ENCODE data around the gene EHD2.
"Not testable (repeated sequence)": the region's sequence is repeated elsewhere in the genome, so short reads cannot be mapped to it uniquely, and the experiment has no call there.

EHD2 gene

GRCh38 chr19:47711652-47712242 is 1.5 kb upstream of the EHD2 start:
- H3K4me3 ChIP-seq (ENCODE audit: control insufficient read depth, low read depth, low read length) = no peak overlapping the region
- DNase-seq (ENCODE audit: low read depth) = no peak
- TF ChIP-seq, protein P1, sequence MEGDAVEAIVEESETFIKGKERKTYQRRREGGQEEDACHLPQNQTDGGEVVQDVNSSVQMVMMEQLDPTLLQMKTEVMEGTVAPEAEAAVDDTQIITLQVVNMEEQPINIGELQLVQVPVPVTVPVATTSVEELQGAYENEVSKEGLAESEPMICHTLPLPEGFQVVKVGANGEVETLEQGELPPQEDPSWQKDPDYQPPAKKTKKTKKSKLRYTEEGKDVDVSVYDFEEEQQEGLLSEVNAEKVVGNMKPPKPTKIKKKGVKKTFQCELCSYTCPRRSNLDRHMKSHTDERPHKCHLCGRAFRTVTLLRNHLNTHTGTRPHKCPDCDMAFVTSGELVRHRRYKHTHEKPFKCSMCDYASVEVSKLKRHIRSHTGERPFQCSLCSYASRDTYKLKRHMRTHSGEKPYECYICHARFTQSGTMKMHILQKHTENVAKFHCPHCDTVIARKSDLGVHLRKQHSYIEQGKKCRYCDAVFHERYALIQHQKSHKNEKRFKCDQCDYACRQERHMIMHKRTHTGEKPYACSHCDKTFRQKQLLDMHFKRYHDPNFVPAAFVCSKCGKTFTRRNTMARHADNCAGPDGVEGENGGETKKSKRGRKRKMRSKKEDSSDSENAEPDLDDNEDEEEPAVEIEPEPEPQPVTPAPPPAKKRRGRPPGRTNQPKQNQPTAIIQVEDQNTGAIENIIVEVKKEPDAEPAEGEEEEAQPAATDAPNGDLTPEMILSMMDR (conservative IDR thresholded peaks at IDR 0.05; ENCODE audit: control insufficient read depth, insufficient read depth, low read depth, low read length) = no peak

DNA sequence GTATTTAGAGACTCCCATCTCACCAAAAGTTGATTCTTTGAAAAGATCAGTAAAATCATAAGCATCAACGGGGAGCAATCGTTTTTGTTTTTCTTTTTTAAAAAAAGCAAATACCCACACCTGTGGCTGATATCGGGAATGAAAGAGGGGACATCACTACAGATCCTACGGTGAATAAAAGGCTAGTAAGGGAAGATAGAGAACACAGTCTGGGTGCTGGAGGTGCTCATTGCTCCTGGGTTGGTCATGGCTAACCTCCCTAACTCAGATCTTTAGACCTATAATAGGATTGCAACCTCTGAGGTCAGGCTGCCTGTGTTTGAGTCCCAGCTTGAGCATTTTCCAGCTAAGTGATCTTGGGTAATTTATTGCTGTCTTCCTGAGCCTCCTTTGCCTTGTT is 1.1 kb downstream of the EHD2 start:
- peak overlapping the region; percentile 95 for H3K4me3 ChIP-seq (ENCODE audit: control insufficient read depth, low read depth, low read length)
- peak; percentile 34 for DNase-seq (ENCODE audit: low read depth)
- TF ChIP-seq, protein P1 (conservative IDR thresholded peaks at IDR 0.05; ENCODE audit: control insufficient read depth, insufficient read depth, low read depth, low read length) = no peak

DNA sequence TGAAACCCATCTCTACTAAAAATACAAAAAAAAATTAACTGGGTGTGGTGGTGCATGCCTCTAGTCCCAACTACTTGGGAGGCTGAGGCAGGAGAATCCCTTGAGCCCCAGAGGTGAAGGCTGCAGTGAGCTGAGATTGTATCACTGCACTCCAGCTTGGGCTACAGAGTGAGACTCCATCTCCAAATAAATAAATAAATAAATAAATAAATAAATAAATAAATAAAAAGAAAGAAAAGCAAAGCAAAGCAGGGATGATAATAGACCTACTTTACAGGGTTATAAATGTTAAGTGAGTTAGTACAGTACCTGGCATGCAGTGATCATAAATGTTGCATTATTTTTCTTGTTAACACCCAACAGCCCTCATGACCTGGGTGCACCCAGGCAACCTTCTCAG is 1.6 kb downstream of the EHD2 start:
- DNase-seq (ENCODE audit: low read depth) = not testable (repeated sequence)
- H3K4me3 ChIP-seq (ENCODE audit: control insufficient read depth, low read depth, low read length) = peak overlapping the region; percentile 95

GRCh38 chr19:47716270-47716937 is 3.2 kb downstream of the EHD2 start:
- H3K4me3 ChIP-seq (ENCODE audit: control insufficient read depth, low read depth, low read length) = no peak overlapping the region
- no peak for DNase-seq (ENCODE audit: low read depth)
- TF ChIP-seq, protein P1 (conservative IDR thresholded peaks at IDR 0.05; ENCODE audit: control insufficient read depth, insufficient read depth, low read depth, low read length) = no peak

DNA sequence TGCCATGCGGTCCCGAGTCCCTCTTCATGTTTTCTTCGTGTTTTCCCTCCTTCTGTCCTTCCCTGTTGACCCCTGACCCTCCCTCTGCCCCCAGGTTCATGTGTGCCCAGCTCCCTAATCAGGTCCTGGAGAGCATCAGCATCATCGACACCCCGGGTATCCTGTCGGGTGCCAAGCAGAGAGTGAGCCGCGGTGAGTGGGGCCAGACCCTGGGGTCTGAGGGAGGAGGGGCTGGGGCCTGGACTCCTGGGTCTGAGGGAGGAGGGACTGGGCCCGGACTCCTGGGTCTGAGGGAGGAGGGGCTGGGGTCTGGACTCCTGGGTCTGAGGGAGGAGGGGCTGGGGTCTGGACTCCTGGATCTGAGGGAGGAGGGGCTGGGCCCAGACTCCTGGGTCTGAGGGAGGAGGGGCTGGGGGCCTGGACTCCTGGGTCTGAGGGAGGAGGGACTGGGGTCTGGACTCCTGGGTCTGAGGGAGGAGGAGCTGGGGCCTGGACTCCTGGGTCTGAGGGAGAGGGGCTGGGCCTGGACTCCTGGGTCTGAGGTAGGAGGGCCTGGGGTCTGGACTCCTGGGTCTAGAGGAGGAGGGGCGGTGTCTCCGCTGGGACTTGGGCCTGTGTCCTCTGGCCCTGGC is 5.3 kb downstream of the EHD2 start:
- peak overlapping the region; percentile 13 for H3K4me3 ChIP-seq (ENCODE audit: control insufficient read depth, low read depth, low read length)

GRCh38 chr19:47719047-47719859 is 6.0 kb downstream of the EHD2 start:
- TF ChIP-seq, protein P1 (conservative IDR thresholded peaks at IDR 0.05; ENCODE audit: control insufficient read depth, insufficient read depth, low read depth, low read length) = no peak

More for the DNA sequence above, 5.3 kb downstream of the EHD2 start:
- DNase-seq (ENCODE audit: low read depth) = not testable (repeated sequence)

GRCh38 chr19:47720669-47721422 is 7.6 kb downstream of the EHD2 start:
- no peak overlapping the region for H3K4me3 ChIP-seq (ENCODE audit: control insufficient read depth, low read depth, low read length)
- peak; percentile 8 for DNase-seq (ENCODE audit: low read depth)
- TF ChIP-seq, protein P1 (conservative IDR thresholded peaks at IDR 0.05; ENCODE audit: control insufficient read depth, insufficient read depth, low read depth, low read length) = no peak

More at GRCh38 chr19:47719047-47719859, 6.0 kb downstream of the EHD2 start:
- peak; percentile 99 for DNase-seq (ENCODE audit: low read depth)
- H3K4me3 ChIP-seq (ENCODE audit: control insufficient read depth, low read depth, low read length) = peak overlapping the region; percentile 13
